ENCODE data around the gene AKAIN1.

- no peak for TF ChIP-seq CTCF (conservative IDR thresholded peaks at IDR 0.05 in 1 of 2, IDR thresholded peaks at IDR 0.05 in 1 of 2; ENCODE audit: extremely low read depth in 1 of 2, insufficient read depth in 1 of 2, low read depth in 1 of 2, low read length in 2 of 2)
- no peak for TF ChIP-seq EZH2 (IDR thresholded peaks at IDR 0.05; ENCODE audit: borderline replicate concordance, low read length)
Measured at GRCh38 chr18:5158587-5158986, 38.5 kb downstream of the AKAIN1 start.

Measured in mammary epithelial cell (primary cell).